Muscle layer of colon (tissue), 2 donors: ENCODE data around the gene FLNC.

Experiments used
- H3K27ac ChIP-seq: one replicate; pipeline ENCODE4 v1.7.0; 2013; ENCODE audit warnings: low read depth, mild to moderate bottlenecking, low read length, moderate library complexity
- H3K27me3 ChIP-seq, 2 donors: one replicate each; pipeline ENCODE4 v1.7.0; 2013; ENCODE audit warnings: low read length in 2 of 2, mild to moderate bottlenecking in 2 of 2; ENCODE audit not compliant: insufficient read depth in 2 of 2, control insufficient read depth in 1 of 2
- H3K36me3 ChIP-seq: one replicate; pipeline ENCODE4 v1.7.0; 2013; ENCODE audit warnings: mild to moderate bottlenecking, low read length; ENCODE audit not compliant: insufficient read depth
- H3K4me1 ChIP-seq: one replicate; pipeline ENCODE4 v1.7.0; 2013; ENCODE audit warnings: mild to moderate bottlenecking, low read length; ENCODE audit not compliant: insufficient read depth
- H3K4me3 ChIP-seq, 2 donors: one replicate each; pipeline ENCODE4 v1.7.0; 2013; ENCODE audit warnings: low read length in 2 of 2, low read depth in 1 of 2, mild to moderate bottlenecking in 1 of 2, moderate library complexity in 1 of 2
- H3K9ac ChIP-seq: one replicate; pipeline ENCODE4 v1.7.0; 2013; ENCODE audit warnings: low read length
- H3K9me3 ChIP-seq: one replicate; pipeline ENCODE4 v1.7.0; 2013; ENCODE audit warnings: mild to moderate bottlenecking, low read length
- donor health status: abdominal sarcoma.
- donor health status: Adenocarcinoma of cecum.

FLNC gene

DNA sequence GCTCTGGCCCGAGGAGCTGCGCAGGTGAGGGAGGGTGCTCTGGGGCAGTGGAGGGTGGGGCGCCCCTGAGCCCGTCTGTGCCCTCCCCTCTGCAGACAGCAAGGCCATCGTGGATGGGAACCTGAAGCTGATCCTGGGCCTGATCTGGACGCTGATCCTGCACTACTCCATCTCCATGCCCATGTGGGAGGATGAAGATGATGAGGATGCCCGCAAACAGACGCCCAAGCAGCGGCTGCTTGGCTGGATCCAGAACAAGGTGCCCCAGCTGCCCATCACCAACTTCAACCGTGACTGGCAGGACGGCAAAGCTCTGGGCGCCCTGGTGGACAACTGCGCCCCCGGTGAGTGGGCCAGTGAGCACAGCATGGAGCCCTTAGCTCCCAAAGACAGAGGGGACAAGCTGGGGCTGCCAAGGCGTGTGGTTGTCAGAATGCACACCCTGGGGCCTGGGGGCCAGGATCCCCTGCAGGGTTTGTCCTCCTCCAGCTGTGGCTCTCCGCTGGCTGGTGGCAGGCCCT is 5.1 kb downstream of the FLNC start:
- H3K27me3 ChIP-seq: no peaks in the 10 kb centered on the region
- H3K9ac ChIP-seq: no peak overlapping the region
- H3K4me3 ChIP-seq: no peak overlapping the region
- peaks cover 42% of the 10 kb centered on the region for H3K4me1 ChIP-seq
- H3K36me3 ChIP-seq: peaks cover 54% of the 10 kb centered on the region
- no peaks in the 10 kb centered on the region for H3K9me3 ChIP-seq
- peak overlapping the region; percentile 81 for H3K27ac ChIP-seq

DNA sequence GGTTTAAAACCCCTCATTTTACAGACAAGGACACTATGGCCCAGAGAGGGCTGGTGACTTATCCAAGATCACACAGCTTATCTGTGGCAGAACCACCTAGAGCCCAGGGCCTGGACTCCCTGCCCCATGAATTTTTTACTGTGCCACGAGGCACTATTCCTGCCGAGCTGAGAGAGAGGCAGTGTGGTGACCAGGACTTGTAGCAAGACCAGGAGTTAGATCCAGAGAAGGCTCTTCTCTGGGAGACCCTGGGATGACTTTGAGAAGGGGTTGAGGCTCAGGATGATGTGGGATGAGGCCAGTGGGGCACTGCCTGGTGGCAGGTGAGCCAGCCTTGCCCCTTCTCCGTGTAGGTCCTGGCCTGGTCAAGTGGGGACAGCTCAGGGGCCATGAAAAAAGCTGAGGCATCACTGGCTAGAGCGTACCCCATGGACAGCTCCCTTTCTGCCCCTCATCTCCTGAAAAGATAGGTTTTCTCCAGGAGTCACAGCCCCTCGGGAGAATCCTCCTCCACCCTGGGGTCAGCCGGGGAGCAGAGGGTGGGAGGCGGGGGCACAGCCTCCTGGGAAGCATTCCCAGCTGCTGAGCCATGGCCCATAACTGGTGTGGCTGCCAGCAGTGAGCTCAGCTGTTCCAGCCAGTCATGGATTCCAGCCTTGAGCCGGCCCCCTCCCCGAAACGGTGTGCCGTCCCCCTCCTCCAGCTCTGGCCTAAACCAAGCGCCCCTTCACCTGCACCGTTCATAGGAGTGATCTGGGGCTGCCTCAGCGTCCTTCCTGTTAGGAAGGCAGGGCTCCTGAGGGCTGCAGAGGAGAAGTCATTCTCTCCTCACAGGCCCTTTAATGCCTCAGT is 5.8 kb downstream of the FLNC start:
- Histone ChIP-seq H3K27ac (peak overlapping the region; percentile 81), H3K4me3 (no peak overlapping the region), H3K9me3 (no peaks in the 10 kb centered on the region), H3K9ac (peak overlapping the region; percentile 41), H3K27me3 (no peaks in the 10 kb centered on the region), H3K36me3 (peaks cover 61% of the 10 kb centered on the region), H3K4me1 (peaks cover 42% of the 10 kb centered on the region)

DNA sequence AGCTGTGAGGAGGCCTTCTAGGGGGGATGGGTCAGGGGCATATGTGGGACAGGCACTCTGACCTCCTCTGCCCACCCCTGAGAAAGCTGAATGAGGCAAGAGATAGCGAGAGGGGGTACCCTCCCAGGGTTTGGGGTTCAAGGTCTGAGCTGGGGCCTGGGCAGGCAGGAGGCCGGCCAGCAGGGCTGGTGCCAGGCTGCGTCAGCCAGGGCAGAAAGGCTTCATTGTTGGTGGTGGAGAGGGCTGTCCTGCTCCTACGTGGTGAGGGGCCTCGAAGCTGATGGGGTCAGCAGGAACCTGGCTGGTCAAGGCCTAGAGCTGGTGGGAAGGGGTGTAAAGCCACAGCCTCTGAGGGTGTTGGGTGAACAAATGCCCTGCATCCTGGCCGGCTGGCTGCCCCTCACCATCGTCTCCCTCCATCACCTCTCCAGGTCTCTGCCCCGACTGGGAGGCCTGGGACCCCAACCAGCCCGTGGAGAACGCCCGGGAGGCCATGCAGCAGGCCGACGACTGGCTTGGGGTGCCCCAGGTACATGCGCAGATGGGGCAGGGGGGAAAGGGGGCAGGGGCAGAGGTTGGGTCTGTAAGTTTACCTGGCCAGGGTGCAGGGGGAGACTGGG is 6.6 kb downstream of the FLNC start:
- Histone ChIP-seq H3K4me1 (peaks cover 42% of the 10 kb centered on the region), H3K27me3 (no peaks in the 10 kb centered on the region), H3K36me3 (peaks cover 70% of the 10 kb centered on the region), H3K27ac (peak overlapping the region; percentile 81), H3K4me3 (no peak overlapping the region), H3K9ac (peak overlapping the region; percentile 41), H3K9me3 (no peaks in the 10 kb centered on the region)

DNA sequence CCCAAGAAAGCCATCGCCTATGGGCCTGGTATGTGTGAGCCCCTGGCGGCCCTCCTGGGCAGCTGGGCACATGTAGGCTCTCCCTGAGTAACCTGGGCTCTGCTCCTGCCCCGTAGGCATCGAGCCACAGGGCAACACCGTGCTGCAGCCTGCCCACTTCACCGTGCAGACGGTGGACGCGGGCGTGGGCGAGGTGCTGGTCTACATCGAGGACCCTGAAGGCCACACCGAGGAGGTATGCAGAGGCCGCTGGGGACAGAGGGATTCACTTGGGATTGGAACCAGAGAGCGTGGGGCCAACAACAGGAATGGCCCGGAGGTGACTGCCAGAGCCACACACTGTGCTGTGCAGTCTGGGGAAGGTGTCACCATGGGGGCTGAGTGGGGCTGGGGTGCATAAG is 7.3 kb downstream of the FLNC start:
- Histone ChIP-seq H3K9me3 (no peaks in the 10 kb centered on the region), H3K36me3 (peaks cover 77% of the 10 kb centered on the region), H3K27ac (peak overlapping the region; percentile 81), H3K9ac (no peak overlapping the region), H3K4me1 (peaks cover 40% of the 10 kb centered on the region), H3K4me3 (no peak overlapping the region), H3K27me3 (no peaks in the 10 kb centered on the region)

DNA sequence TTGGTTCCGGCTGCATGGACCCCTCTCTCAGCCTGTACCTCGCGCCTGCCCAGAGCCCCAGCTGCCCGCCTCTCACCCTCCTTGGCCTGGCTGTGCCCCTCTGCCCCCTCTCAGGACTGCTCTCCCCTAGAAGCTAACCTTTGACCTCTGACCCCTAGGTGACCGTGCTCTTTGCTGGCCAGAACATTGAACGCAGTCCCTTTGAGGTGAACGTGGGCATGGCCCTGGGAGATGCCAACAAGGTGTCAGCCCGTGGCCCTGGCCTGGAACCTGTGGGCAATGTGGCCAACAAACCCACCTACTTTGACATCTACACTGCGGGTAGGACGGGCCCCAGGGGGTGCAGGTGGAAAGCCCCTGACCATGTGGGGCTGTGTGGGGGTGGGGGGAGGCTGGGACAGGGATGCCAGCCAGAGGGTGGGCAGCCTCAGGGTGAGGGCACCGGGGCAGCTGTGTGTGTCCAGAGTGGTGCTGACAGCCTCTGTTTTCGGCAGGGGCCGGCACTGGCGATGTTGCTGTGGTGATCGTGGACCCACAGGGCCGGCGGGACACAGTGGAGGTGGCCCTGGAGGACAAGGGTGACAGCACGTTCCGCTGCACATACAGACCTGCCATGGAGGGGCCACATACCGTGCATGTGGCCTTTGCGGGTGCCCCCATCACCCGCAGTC is 8.0 kb downstream of the FLNC start:
- Histone ChIP-seq H3K36me3 (peaks cover 84% of the 10 kb centered on the region), H3K27ac (peak overlapping the region; percentile 25), H3K9ac (no peak overlapping the region), H3K9me3 (no peaks in the 10 kb centered on the region), H3K27me3 (no peaks in the 10 kb centered on the region), H3K4me1 (peaks cover 33% of the 10 kb centered on the region), H3K4me3 (no peak overlapping the region)

DNA sequence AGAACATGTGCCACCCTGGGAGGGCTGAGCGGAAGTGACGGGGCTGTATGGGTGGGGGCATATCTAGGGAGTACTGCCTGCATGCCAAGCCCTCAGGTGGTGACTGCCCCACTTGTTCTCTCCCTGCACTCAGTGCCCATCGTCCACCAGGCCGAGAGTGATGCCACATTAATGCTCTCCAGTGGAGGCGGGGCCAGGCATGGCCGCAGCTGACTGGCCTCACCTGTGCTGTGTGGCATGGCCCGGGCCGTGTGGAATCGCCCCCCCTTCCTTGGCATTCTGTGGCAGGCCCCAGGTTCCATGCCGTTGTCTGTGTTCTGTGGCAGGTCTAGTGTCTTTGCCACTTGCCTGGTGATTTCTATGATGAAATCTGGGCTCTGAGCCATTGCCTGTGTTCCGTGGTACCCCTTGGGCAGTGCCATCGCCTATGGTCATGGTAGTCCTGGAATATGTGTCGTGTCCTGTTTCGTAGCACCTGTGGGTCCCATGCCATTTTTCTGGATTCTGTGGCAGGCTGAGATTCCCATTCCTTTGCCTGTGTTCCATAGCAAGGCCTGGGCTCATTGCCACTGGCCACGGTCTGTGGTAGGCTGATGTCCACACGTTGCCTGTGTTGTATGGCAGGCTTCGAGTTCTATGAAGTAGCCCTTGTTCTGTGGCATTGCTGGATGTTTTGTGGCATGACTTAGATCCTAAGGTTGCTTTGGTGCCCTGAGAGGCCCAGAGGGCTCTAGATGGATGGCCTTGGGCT is 8.9 kb downstream of the FLNC start:
- H3K4me1 ChIP-seq: peaks cover 24% of the 10 kb centered on the region
- peaks cover 93% of the 10 kb centered on the region for H3K36me3 ChIP-seq
- no peak overlapping the region for H3K9ac ChIP-seq
- no peak overlapping the region for H3K4me3 ChIP-seq
- H3K27ac ChIP-seq: peak overlapping the region; percentile 25
- H3K9me3 ChIP-seq: no peaks in the 10 kb centered on the region
- no peaks in the 10 kb centered on the region for H3K27me3 ChIP-seq

DNA sequence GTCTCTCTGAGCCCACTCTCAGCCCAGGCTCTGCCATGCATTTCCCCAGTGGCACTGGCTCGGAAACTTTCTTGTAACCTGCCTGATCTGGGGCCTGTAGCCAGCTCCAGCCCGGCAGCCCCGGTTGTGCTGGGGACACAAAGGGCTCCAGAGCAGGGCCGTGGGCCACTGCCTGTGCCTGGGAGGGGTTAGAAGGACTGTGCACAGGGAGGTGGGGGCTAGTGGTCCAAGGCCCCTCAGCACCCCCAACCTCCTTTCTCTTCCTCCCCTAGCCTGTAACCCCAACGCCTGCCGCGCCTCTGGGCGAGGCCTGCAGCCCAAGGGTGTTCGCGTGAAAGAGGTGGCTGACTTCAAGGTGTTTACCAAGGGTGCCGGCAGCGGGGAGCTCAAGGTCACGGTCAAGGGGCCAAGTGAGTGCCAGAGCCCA is 9.6 kb downstream of the FLNC start:
- H3K4me1 ChIP-seq: peaks cover 20% of the 10 kb centered on the region

DNA sequence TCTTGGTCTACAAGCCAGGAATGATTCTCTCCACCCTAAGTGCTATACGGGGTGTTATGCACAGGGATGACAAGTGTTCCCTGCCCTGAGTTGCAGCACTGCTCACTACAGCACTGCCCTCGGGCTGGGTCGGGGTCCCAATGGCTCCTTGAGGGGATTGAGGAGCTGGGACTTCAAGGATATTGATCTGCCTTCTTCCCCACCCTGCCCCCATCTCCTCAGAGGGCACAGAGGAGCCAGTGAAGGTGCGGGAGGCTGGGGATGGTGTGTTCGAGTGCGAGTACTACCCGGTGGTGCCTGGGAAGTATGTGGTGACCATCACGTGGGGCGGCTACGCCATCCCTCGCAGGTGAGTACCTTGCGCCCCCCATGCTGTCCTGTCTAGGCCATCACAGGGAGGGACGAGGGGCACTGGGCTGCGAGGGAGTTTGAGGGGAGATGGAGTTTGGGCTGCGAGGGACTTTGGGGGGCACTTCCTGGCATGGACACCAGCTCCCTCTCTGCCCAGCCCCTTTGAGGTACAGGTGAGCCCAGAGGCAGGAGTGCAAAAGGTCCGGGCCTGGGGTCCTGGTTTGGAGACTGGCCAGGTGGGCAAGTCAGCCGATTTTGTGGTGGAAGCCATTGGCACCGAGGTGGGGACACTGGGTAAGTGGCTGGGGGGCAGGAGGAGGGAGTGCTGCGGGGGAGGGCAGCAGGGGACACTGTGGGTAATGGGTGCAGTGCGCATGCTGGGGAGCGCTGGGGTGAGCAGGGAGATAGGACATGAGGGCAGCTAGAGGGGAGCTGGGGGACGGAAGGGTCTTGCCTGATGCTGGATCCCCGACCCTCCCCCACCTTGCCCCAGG is 10.3 kb downstream of the FLNC start:
- H3K9me3 ChIP-seq: no peaks in the 10 kb centered on the region
- peaks cover 100% of the 10 kb centered on the region for H3K36me3 ChIP-seq
- H3K27ac ChIP-seq: peak overlapping the region; percentile 1
- H3K27me3 ChIP-seq: no peaks in the 10 kb centered on the region
- no peak overlapping the region for H3K4me3 ChIP-seq
- peaks cover 13% of the 10 kb centered on the region for H3K4me1 ChIP-seq
- no peak overlapping the region for H3K9ac ChIP-seq

More for the DNA sequence above, 9.6 kb downstream of the FLNC start:
- H3K27ac ChIP-seq: peak overlapping the region; percentile 1
- H3K27me3 ChIP-seq: no peaks in the 10 kb centered on the region
- H3K36me3 ChIP-seq: peaks cover 99% of the 10 kb centered on the region
- no peak overlapping the region for H3K9ac ChIP-seq
- no peak overlapping the region for H3K4me3 ChIP-seq
- no peaks in the 10 kb centered on the region for H3K9me3 ChIP-seq

DNA sequence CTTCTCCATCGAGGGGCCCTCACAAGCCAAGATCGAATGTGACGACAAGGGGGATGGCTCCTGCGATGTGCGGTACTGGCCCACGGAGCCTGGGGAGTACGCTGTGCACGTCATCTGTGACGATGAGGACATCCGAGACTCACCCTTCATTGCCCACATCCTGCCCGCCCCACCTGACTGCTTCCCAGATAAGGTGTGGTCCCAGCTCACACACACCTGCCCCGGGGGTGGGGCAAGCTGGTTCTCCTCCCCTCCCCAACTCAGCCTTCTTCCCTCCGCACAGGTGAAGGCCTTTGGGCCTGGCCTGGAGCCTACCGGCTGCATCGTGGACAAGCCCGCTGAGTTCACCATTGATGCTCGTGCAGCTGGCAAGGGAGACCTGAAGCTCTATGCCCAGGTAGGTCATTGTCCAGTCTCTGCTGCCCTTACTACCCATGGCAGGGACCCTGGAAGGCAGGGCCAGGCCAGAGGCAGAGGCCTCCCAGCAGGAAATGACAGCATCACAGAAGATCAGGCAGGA is 11.0 kb downstream of the FLNC start:
- Histone ChIP-seq H3K27me3 (no peaks in the 10 kb centered on the region), H3K4me1 (peaks cover 7% of the 10 kb centered on the region), H3K4me3 (no peak overlapping the region), H3K36me3 (peaks cover 100% of the 10 kb centered on the region), H3K9me3 (no peaks in the 10 kb centered on the region), H3K9ac (no peak overlapping the region), H3K27ac (no peak overlapping the region)

DNA sequence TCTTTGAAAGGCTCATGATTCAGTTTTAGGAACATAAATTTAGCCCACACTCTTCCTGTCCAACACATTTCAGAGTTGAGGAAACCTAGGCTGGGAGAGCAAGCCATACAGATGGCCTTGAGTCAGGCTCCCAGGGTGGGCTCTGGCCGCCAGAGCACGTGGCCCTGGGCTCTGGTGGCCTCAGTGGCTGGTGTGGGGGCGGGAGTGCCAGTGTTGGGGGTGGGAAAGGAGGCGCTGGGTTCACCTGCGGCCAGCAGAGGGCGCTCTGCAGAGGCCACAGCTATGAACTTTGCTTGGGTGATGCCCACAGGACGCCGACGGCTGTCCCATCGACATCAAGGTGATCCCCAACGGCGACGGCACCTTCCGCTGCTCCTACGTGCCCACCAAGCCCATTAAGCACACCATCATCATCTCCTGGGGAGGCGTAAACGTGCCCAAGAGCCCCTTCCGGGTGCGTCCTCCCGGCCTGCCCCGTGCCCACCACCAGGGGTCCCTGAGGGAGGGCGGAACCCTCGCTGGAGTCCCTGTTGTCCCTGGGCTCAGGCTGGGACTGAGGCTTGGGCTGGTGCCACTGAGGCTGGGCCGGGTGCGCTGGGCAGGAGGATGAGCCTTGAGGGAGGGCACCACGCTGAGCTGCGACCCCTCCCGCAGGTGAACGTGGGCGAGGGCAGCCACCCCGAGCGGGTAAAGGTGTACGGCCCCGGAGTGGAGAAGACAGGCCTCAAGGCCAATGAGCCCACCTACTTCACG is 11.9 kb downstream of the FLNC start:
- H3K36me3 ChIP-seq: peaks cover 100% of the 10 kb centered on the region

More for the DNA sequence above, 11.9 kb downstream of the FLNC start:
- H3K4me1 ChIP-seq: no peaks in the 10 kb centered on the region
- no peaks in the 10 kb centered on the region for H3K9me3 ChIP-seq
- H3K4me3 ChIP-seq: no peak overlapping the region
- no peak overlapping the region for H3K9ac ChIP-seq
- peak overlapping the region; percentile 2 for H3K27ac ChIP-seq
- no peaks in the 10 kb centered on the region for H3K27me3 ChIP-seq
